ENCODE results near the gene RAB40C.

Gene RAB40C

DNA sequence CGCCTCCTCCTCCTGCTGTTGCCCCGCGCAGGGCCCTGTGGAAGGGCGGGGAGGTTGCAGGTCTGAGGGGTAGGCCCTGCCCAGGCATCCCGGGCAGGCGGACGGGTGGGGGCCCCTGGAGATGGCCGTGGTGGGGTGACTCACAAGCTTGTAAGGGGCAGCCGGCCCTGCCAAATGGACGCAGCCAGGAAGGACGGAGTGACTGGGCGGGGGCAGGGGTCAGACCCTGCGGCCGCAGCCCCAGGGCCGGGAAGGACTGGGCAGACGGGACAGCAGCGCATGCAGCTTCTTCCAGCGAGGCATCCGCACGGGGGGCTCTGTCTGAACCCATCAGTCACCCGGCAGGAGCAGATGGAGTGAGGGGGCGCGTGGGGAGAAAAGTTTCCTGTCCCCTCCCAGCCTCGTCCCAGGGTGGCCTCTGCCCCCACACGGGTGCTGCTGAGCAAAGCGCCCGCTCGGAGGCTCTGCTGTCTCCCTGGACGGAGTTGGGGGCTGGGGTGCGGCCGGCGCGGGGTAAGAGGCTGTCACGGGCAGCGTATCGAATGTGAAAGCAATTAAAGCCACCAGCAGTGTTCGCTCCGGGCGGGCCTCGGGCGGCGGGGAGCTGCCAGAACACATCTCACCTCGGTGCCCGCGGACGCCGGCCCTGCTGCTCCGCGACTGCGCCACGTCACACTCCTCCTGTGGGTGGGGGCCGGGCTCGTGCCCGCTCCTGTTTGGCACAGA, 35.1 kb upstream of the RAB40C start:
- Histone ChIP-seq H3K4me1 (ENCODE audit: control insufficient read depth, insufficient read depth, low read length) (peaks cover 7% of the 10 kb centered on the region), H3K4me3 (ENCODE audit: low read length) (no peak overlapping the region), H3K9ac (ENCODE audit: low read length) (no peak overlapping the region), H3K9me3 (ENCODE audit: control insufficient read depth, low read length) (no peaks in the 10 kb centered on the region), H3K27me3 (ENCODE audit: control insufficient read depth, insufficient read depth, low read length) (peaks cover 18% of the 10 kb centered on the region), H3K36me3 (ENCODE audit: control insufficient read depth, insufficient read depth, low read length) (no peaks in the 10 kb centered on the region)

DNA sequence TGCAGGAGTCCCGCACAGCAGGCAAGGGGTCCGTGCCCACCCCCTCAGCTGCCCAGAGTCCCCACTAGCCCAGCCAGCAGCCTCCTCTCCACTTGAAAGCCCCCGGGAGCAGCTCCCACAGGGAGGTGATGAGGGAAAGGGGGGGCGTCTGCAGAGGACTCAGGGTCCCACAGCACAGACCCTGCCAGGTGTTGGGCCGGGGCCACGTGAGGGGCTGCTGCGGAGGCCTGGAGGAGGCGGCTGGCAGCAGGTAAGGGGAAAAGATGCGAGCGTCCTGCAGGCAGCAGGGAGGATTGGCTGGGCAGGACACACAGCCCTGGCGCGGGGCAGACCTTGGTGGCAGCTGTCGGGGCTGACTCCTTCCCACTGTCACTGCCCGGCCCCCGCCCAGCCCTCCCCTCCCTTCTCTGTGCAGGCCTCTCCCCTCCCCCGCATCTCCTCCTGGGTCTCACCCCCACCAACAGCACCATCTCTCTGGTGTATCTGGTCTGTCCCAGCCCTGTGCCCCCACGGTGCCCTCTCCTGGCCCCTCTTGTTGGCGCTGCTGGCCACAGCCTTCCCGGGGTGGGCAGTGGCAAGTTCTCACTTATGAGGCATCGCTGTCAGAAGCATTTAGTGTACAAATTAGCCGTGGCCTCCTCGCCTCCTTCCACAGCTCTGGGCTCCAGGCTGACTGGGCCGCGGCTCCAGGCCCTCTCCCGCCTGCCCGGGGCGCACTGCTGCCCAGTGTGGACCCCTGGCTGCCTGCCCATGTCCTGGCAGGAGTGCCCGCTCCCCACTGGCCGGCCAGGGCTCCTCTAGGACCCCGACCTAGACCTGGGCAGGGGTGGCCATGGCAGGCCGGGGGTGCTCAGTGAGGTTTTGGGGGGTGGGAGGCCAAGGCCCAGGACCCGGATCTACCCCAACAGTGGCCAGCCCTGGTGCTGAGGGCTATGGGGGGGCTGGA, 34.1 kb upstream of the RAB40C start:
- peaks cover 7% of the 10 kb centered on the region for H3K4me1 ChIP-seq (ENCODE audit: control insufficient read depth, insufficient read depth, low read length)
- no peak overlapping the region for H3K9ac ChIP-seq (ENCODE audit: low read length)
- H3K9me3 ChIP-seq (ENCODE audit: control insufficient read depth, low read length): no peaks in the 10 kb centered on the region
- H3K36me3 ChIP-seq (ENCODE audit: control insufficient read depth, insufficient read depth, low read length): no peaks in the 10 kb centered on the region
- peaks cover 20% of the 10 kb centered on the region for H3K27me3 ChIP-seq (ENCODE audit: control insufficient read depth, insufficient read depth, low read length)
- H3K4me3 ChIP-seq (ENCODE audit: low read length): no peak overlapping the region

DNA sequence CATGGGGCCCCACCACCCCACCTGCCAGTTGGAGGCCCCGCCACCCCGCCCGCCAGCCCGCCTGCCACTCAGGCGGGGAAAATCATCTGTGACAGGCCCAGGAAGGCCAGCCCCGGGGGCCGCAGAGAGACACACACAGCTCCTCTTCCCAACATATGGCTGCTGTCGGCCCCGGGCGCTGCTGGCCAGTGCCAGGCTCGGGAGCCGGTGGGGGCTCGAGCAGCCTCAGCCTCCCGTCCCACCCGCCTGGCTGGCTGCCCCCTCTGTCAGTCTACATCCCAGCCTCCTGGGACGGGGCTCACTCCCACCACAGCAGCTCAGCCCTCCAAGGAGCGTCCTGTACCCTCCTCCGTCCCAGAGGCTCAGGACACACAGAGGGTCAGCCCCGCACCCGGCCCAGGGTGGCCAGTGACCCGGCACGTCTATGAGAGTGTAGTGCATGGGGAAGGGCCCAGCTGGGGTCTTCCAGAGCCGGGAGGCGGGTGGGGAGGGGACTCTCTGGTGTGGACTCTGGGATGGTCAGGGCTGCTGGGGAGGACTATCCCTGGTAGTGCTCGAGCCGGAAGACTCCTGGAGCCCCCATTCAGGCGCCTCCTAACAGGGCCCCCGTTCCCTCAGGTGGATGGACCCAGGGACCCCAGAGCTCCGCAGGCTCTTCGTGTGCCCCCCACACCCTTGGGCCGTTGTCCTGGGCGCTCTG, 33.2 kb upstream of the RAB40C start:
- H3K9me3 ChIP-seq (ENCODE audit: control insufficient read depth, low read length): no peaks in the 10 kb centered on the region
- no peak overlapping the region for H3K9ac ChIP-seq (ENCODE audit: low read length)
- no peaks in the 10 kb centered on the region for H3K36me3 ChIP-seq (ENCODE audit: control insufficient read depth, insufficient read depth, low read length)
- peaks cover 28% of the 10 kb centered on the region for H3K27me3 ChIP-seq (ENCODE audit: control insufficient read depth, insufficient read depth, low read length)
- H3K4me1 ChIP-seq (ENCODE audit: control insufficient read depth, insufficient read depth, low read length): peaks cover 7% of the 10 kb centered on the region
- no peak overlapping the region for H3K4me3 ChIP-seq (ENCODE audit: low read length)

DNA sequence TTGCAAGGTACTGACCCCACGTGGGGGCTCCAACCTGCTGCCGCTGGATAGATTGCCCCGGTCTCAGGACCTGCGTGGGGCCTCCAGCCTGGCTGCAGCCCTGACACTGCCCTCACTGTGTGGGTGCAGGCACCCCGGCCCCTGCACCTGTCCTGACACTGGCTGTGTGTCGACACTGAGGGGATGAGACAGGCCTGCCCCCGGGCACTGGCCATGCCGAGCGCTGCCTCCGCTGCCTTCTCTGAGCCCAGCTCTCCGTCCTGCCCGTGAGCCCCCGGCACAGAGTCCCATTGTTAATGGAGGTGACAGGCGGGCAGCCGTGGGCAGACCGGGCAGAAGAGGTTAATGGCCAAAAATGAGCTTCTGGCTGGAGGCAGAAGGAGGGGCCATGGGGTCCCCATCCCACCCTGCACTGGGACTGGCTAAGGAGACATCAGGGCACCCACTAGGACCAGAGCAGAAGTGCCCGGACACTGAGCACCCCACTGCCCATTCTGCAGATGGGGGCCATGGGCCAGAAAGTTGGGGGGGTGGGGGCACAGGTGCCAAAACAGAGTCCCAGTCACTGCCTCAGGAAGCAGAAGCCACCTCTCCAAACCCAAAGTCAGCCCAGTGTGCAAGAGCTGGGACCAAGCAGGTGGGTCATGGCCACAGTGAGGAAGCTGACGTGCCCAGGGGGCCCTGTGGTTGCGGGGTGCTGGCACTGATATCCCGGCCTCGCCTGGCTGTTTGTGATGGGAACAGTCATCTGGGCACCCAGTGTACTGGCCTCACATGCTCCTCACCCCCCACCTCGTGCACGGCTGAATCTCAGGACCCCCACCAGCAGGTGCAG, 32.2 kb upstream of the RAB40C start:
- Histone ChIP-seq H3K27me3 (ENCODE audit: control insufficient read depth, insufficient read depth, low read length) (peaks cover 38% of the 10 kb centered on the region), H3K9ac (ENCODE audit: low read length) (no peak overlapping the region), H3K4me3 (ENCODE audit: low read length) (no peak overlapping the region), H3K4me1 (ENCODE audit: control insufficient read depth, insufficient read depth, low read length) (peaks cover 7% of the 10 kb centered on the region), H3K9me3 (ENCODE audit: control insufficient read depth, low read length) (no peaks in the 10 kb centered on the region), H3K36me3 (ENCODE audit: control insufficient read depth, insufficient read depth, low read length) (no peaks in the 10 kb centered on the region)

DNA sequence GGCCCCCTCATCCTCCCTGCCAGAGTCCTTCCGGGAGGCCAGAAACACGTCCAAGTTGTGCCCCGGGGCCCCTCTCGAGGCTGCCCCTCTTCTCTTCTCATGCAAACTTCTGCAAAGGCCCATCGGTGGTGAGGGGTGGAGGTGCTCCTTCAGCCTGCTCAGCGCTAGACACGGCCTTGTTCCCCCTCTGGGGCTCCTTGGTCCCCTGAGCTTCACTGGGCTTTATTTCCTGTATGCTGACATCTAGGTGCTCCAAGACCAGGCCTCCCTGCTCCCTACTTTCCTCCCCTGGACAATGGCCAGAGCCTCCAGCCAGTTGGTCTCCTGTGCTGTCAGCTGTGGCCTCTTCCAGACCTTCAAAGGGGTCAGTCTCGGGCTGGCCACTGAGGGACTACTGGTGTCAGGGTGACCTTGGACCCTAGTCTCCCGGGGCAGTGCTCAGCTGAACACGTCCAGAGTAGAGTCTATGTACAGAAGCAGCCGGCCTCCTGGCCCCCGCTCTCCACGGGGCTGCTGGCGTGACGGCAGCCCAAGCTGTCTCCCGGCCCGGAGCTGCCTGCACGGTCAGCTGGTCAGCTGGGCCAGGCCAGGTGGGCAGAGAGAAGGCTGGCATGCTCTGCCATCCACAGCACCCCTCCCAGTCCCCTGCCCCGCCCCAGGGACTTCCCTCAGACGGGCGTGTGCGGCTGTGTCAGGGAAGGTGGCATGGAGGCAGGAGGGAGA, 31.4 kb upstream of the RAB40C start:
- H3K4me3 ChIP-seq (ENCODE audit: low read length): no peak overlapping the region
- H3K9me3 ChIP-seq (ENCODE audit: control insufficient read depth, low read length): no peaks in the 10 kb centered on the region
- peaks cover 7% of the 10 kb centered on the region for H3K4me1 ChIP-seq (ENCODE audit: control insufficient read depth, insufficient read depth, low read length)
- no peak overlapping the region for H3K9ac ChIP-seq (ENCODE audit: low read length)
- no peaks in the 10 kb centered on the region for H3K36me3 ChIP-seq (ENCODE audit: control insufficient read depth, insufficient read depth, low read length)
- H3K27me3 ChIP-seq (ENCODE audit: control insufficient read depth, insufficient read depth, low read length): peaks cover 40% of the 10 kb centered on the region

DNA sequence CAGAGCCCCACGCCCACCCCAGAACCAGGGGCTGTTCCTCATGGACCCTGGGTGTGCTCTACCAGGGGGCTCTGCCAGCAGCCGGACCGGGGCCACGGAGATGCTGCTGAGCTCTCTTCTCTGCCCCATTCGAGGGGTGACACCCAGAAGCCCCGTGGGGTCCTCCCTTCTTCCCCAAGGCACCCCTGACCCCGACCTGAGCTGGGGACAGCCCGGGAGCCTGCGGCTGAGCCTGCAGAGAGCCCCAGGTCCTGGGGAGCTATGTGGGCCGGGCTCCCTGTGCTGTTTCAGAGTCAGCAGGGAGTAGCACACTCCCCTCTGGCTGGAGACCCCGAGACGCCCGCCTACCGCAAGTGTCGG, 30.9 kb upstream of the RAB40C start:
- H3K4me3 ChIP-seq (ENCODE audit: low read length): no peak overlapping the region
- H3K9ac ChIP-seq (ENCODE audit: low read length): no peak overlapping the region
- H3K9me3 ChIP-seq (ENCODE audit: control insufficient read depth, low read length): no peaks in the 10 kb centered on the region
- H3K27me3 ChIP-seq (ENCODE audit: control insufficient read depth, insufficient read depth, low read length): peaks cover 40% of the 10 kb centered on the region
- no peaks in the 10 kb centered on the region for H3K36me3 ChIP-seq (ENCODE audit: control insufficient read depth, insufficient read depth, low read length)
- peaks cover 7% of the 10 kb centered on the region for H3K4me1 ChIP-seq (ENCODE audit: control insufficient read depth, insufficient read depth, low read length)

DNA sequence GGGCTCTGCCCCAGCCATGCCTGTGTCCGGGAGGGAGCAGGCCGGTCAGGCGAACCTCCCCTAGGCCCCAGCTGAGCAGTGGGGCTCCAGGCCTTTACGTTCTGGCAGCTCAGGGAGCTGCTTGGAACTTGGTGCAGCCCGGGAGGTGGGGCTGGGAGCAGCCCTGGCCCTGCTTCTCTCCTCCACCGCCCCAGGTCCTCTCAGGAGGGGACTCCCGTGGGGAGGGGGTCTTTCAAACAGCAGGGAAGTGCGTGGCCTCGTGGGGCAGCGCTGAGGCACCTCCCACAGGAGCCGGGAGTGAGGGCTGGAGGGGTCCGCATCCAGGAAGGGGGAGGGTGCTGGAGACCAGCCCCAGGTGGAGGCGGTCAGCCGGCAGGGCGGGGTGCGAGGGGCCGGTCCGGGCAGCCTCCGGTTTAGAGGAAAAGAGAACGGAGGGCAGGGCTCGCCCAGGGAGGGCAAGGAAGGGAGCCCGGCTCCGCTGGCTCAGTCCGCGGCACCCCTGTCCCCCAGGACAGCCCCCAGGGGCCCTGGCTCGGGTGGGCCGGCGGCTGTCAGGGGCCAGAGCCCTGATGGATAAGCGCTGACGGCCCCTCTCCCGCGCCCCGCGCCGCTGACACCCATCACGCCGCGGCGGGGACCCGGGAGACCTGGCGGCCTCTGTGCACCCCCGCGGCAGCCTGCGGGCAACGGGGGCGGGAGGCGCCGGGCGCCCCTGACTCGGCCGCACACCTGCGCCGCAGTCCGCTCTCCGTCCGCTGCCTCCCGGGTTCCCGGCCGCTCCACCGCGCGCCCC, 30.3 kb upstream of the RAB40C start:
- H3K9me3 ChIP-seq (ENCODE audit: control insufficient read depth, low read length): no peaks in the 10 kb centered on the region
- no peak overlapping the region for H3K9ac ChIP-seq (ENCODE audit: low read length)
- peaks cover 7% of the 10 kb centered on the region for H3K4me1 ChIP-seq (ENCODE audit: control insufficient read depth, insufficient read depth, low read length)
- H3K36me3 ChIP-seq (ENCODE audit: control insufficient read depth, insufficient read depth, low read length): no peaks in the 10 kb centered on the region
- H3K4me3 ChIP-seq (ENCODE audit: low read length): no peak overlapping the region
- peaks cover 40% of the 10 kb centered on the region for H3K27me3 ChIP-seq (ENCODE audit: control insufficient read depth, insufficient read depth, low read length)

DNA sequence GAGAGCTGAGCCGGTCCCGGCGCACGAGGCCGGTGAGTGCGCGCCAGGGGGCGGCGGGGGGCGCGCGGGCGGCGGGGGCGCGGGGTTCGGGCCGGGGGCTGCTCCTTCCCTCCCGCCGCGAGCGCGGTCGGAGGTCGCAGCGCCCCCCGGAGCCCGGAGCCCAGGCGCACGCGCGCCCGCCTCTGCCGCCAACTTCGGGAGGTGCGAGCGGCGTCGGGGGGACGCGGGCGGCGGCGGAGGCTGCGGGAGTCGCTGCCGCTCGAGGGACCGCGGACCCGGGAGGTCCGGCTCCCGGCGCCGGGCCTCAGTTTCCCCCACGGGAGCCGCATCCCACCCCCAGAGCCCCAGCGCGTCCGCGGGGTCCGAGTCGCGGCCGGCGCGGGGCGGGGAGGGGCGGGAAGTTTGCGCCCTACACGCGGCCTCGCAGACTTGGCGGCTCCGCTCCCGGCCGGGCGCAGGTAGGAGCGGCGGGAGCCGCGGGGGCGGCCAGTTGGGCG, 29.6 kb upstream of the RAB40C start, which contains the start of gene PRR35:
Gene PRR35 (plus strand): TSS at position 191 of the 497 bp plus-strand sequence. CDS start 2,901 bp downstream, outside the sequence.
- Histone ChIP-seq H3K27me3 (ENCODE audit: control insufficient read depth, insufficient read depth, low read length) (peaks cover 40% of the 10 kb centered on the region), H3K4me3 (ENCODE audit: low read length) (no peak within 1 kb of the TSS)

DNA sequence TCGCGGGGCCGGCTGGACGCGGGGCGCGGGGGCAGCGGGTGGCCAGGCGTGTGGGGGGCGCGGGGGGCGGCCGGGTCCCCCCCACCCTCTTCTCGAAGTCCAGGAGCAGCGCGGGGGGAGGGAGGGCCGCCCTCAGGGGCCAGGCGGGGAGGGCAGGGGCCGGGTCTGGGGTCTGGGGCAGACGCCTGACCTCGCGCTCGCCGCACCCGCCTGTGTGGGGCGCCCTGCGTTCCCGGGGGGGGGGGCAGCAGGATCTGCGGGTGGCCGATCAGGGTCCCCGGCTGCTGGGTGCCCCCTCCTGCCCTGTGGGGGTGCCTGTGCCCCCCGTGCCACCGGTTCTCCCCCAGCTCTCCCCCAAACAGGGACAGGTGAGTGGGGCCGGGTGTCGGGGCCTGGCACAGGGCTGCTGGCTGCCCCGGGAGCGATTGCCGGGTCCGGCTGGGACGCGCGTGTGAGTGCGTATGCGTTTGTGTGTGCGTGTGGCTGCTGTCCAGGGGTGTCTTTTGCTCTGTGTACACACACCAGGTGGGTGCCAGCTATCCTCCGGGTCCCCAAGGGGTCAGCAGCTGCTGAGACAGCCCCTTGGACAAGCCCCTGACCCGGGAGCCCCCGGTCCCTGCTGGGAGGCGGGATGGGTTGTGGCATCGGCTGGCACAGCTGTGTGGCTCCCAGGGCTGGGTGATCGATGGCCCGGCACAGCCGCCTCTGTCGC, 29.0 kb upstream of the RAB40C start:
- H3K36me3 ChIP-seq (ENCODE audit: control insufficient read depth, insufficient read depth, low read length): no peaks in the 10 kb centered on the region
- H3K9ac ChIP-seq (ENCODE audit: low read length): no peak overlapping the region
- no peaks in the 10 kb centered on the region for H3K9me3 ChIP-seq (ENCODE audit: control insufficient read depth, low read length)
- no peak overlapping the region for H3K4me3 ChIP-seq (ENCODE audit: low read length)
- H3K27me3 ChIP-seq (ENCODE audit: control insufficient read depth, insufficient read depth, low read length): peaks cover 40% of the 10 kb centered on the region
- H3K4me1 ChIP-seq (ENCODE audit: control insufficient read depth, insufficient read depth, low read length): peaks cover 7% of the 10 kb centered on the region

More for the DNA sequence above, 29.6 kb upstream of the RAB40C start, which contains the start of gene PRR35:
- Histone ChIP-seq H3K36me3 (ENCODE audit: control insufficient read depth, insufficient read depth, low read length) (no peaks in the 10 kb centered on the region), H3K9me3 (ENCODE audit: control insufficient read depth, low read length) (no peaks in the 10 kb centered on the region), H3K4me1 (ENCODE audit: control insufficient read depth, insufficient read depth, low read length) (peaks cover 7% of the 10 kb centered on the region), H3K9ac (ENCODE audit: low read length) (no peak within 1 kb of the TSS)

DNA sequence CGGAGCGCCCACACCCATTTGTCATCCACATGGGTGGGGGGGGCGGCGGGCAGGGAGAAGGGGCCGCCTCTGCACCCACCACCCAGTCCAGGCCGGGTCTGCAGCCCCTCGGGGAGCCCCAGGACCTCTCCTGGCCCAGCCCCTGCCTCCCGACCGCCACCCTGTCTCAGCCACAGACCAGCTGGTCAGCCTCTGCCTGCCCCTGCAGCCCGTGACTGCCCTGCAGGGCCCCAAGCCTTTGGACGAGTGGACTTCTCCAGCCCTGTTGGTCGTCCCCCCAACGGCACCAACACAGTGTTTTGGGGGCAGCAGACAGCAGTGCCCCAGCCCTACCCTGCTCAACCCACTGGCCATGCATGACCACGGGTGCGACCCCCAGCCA, 28.5 kb upstream of the RAB40C start:
- Histone ChIP-seq H3K36me3 (ENCODE audit: control insufficient read depth, insufficient read depth, low read length) (no peaks in the 10 kb centered on the region), H3K9me3 (ENCODE audit: control insufficient read depth, low read length) (no peaks in the 10 kb centered on the region), H3K4me1 (ENCODE audit: control insufficient read depth, insufficient read depth, low read length) (peaks cover 12% of the 10 kb centered on the region), H3K4me3 (ENCODE audit: low read length) (no peak overlapping the region), H3K9ac (ENCODE audit: low read length) (no peak overlapping the region), H3K27me3 (ENCODE audit: control insufficient read depth, insufficient read depth, low read length) (peaks cover 40% of the 10 kb centered on the region)
